ENCODE results near the gene ECEL1.

Gene ECEL1

GRCh38 chr2:232525791-232526371, 38.2 kb upstream of the ECEL1 start, which contains the start of gene CHRND:
CHRND (plus strand) TSS chr2:232526160; CDS start chr2:232526216, 56 bp downstream.
- Histone ChIP-seq H3K9me3 (ENCODE audit: control insufficient read depth, insufficient read depth, low read depth, low read length) (no peaks in the 10 kb centered on the region), H3K27ac (ENCODE audit: extremely low read depth, low read depth, low read length) (no peak within 1 kb of the TSS), H3K36me3 (ENCODE audit: control insufficient read depth in 2 of 2, insufficient read depth in 1 of 2, low read length in 2 of 2) (no peaks in the 10 kb centered on the region), H3K4me3 (ENCODE audit: low read depth, low read length) (no peak within 1 kb of the TSS), H3K4me1 (ENCODE audit: control insufficient read depth, insufficient read depth, low read length) (no peaks in the 10 kb centered on the region; the same call in 1 of the 2 replicates)
- CTCF ChIA-PET = no interaction called here
- POLR2A ChIA-PET = no interaction called here
- TF ChIP-seq ZNF658 (tag by site-specific recombination; IDR thresholded peaks at IDR 0.05) = no peak
- TF ChIP-seq AEBP2 (tag by site-specific recombination; IDR thresholded peaks at IDR 0.05; ENCODE audit: borderline replicate concordance) = no peak
- no peak for TF ChIP-seq ZNF302 (tag by site-specific recombination; IDR thresholded peaks at IDR 0.05; ENCODE audit: low read depth)
- TF ChIP-seq ZNF692 (tag by site-specific recombination; IDR thresholded peaks at IDR 0.05) = no peak
- TF ChIP-seq ZNF791 (tag by site-specific recombination; IDR thresholded peaks at IDR 0.05) = no peak
- no peak for TF ChIP-seq ZNF114 (tag by site-specific recombination; IDR thresholded peaks at IDR 0.05)
- TF ChIP-seq GLIS2 (tag by site-specific recombination; IDR thresholded peaks at IDR 0.05) = no peak
- no peak for TF ChIP-seq ZNF704 (tag by site-specific recombination; IDR thresholded peaks at IDR 0.05)
- no peak for TF ChIP-seq HOXA7 (CRISPR knock-in tag; IDR thresholded peaks at IDR 0.05; ENCODE audit: borderline replicate concordance)
- TF ChIP-seq ZNF623 (tag by site-specific recombination; IDR thresholded peaks at IDR 0.05) = no peak
- no peak for TF ChIP-seq ZXDB (tag by site-specific recombination; IDR thresholded peaks at IDR 0.05)
- TF ChIP-seq ZNF747 (tag by site-specific recombination; IDR thresholded peaks at IDR 0.05) = no peak
- TF ChIP-seq ZNF518A (tag by site-specific recombination; conservative IDR thresholded peaks at IDR 0.05; ENCODE audit: low read depth) = no peak
- no peak for TF ChIP-seq SCRT1 (tag by site-specific recombination; IDR thresholded peaks at IDR 0.05; ENCODE audit: borderline replicate concordance)
- no peak for TF ChIP-seq ZSCAN5A (tag by site-specific recombination; IDR thresholded peaks at IDR 0.05)
- TF ChIP-seq GLIS1 (tag by site-specific recombination; IDR thresholded peaks at IDR 0.05) = no peak
- no peak for TF ChIP-seq ZNF416 (tag by site-specific recombination; IDR thresholded peaks at IDR 0.05)
- TF ChIP-seq ZNF354C (tag by site-specific recombination; IDR thresholded peaks at IDR 0.05; ENCODE audit: borderline replicate concordance, low read depth) = no peak
- no peak for TF ChIP-seq ZBTB44 (tag by site-specific recombination; IDR thresholded peaks at IDR 0.05)
- TF ChIP-seq ZNF2 (tag by site-specific recombination; IDR thresholded peaks at IDR 0.05) = no peak

All from HEK293 (cell line).